Mesenteric fat pad (tissue), 1 donor: ENCODE results near the gene MAP4K4. TPM values are rescaled to one million over a fixed set of nuclear protein-coding genes. Genes with fewer than 3 reads are reported as not detected.

Experiments
- DNase-seq: peaks from one replicate; pipeline ENCODE4 v3.0.0-alpha.2; 2020; ENCODE audit warnings: low spot score
- total RNA-seq: library from RNA; stranded (reverse); fragmentation: NEBNext Ultra II Directional; extraction: Animal tissue kit (Norgen Biotek cat#: 25700); gene quantifications from one replicate; pipeline ENCODE4 v1.2.1, GENCODE V29; 2021
- donor health status: DM: yes; HTN: yes; CAD: no.

The MAP4K4 gene
- total RNA-seq, 1 donor from 2014 or later, result 117 TPM

GRCh38 chr2:101864426-101864825 is 166.9 kb downstream of the MAP4K4 start:
- no peak for DNase-seq

GRCh38 chr2:101868525-101868924 is 171.0 kb downstream of the MAP4K4 start:
- no peak for DNase-seq

DNA sequence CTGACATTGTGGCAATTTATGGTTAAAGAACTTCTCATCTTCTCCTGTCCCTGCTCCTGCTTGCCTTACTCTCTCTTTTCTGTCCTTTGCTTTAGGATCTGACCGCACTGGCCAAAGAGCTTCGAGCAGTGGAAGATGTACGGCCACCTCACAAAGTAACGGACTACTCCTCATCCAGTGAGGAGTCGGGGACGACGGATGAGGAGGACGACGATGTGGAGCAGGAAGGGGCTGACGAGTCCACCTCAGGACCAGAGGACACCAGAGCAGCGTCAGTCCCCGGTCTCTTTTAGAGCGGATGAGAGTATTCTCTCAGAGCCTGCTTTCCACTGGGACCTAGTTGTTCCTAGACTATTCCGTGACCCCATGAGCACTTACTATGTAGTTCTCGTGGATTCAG is 172.0 kb downstream of the MAP4K4 start:
- DNase-seq, result no peak

DNA sequence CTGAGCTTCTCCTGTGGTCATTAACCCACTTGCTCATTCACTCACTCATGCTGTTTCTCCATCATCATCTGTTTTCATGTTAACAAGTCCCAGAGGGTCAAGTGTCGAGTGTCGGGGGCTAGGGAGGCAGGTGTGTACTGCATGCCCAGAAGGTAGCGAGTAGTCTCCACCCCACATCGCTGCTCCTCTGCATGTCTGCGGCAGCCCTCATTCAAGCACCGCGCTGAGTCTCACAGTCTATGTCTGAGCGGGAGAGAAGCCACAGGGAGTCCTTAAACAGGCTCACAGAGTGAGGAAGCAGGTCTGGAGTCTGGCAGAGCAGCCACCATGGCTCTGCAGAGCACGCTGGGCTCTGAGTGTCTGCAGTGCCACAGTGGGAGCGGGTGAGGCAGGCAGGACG is 172.9 kb downstream of the MAP4K4 start:
- no peak for DNase-seq

GRCh38 chr2:101871480-101871879 is 174.0 kb downstream of the MAP4K4 start:
- DNase-seq, result no peak

DNA sequence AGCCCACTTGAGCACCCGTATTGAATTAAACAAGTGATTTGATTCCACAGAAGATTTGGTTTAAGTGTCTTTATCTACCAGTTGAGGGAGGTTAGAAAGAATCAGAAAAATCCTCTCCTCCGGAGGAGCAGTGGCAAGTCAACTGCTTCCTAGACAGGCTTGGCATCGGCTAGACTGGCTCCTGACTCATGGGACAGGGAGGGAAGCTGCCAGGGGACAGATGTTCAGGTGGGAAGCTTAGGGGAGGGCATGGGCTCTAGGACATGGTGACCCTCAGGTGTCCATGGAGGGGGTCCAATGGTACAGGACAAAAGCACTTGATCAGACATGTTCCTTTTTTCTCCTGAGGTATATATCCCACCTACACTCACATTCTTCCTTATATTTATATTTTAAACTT is 175.0 kb downstream of the MAP4K4 start:
- DNase-seq, result no peak

DNA sequence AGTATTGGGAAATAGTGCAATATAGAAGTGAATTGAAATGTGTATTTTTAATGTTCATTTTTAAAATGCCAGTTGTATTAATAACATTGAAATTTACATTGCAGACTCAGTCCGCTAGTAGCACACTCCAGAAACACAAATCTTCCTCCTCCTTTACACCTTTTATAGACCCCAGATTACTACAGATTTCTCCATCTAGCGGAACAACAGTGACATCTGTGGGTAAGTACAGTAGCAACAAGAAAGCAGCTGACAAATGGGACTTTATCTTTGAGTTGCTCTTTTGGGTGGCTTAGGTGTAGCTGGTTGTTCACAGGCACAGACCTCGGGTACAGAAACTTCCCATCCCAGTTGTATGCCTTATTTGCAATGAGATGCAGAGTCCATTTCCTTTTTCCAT is 176.0 kb downstream of the MAP4K4 start:
- no peak for DNase-seq

- DNase-seq, result no peak
Measured at GRCh38 chr2:101874069-101874468, 176.6 kb downstream of the MAP4K4 start.

GRCh38 chr2:101879466-101879865 is 182.0 kb downstream of the MAP4K4 start:
- no peak for DNase-seq

- DNase-seq, result no peak
Measured at GRCh38 chr2:101881131-101881530, 183.6 kb downstream of the MAP4K4 start.

GRCh38 chr2:101882769-101883307 is 185.3 kb downstream of the MAP4K4 start:
- DNase-seq, result no peak

DNA sequence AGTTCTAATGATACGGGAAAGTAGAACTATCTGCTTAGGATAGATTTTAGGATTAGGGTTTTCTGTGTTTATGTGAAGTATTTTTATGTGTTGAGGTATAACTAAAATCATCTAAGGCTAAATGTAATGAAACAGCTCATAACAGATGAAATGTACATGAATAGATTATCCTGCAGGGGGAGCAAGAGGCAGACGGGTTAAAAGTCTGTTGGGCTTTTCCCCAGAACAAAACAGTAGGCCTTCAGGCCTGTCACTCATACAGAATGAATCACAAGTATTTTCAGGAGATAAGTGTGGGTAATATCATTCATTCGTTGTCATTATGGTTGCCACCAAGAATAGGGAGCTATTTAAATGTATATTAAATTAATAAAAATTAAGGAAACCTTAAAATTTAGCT is 186.4 kb downstream of the MAP4K4 start:
- no peak for DNase-seq

DNA sequence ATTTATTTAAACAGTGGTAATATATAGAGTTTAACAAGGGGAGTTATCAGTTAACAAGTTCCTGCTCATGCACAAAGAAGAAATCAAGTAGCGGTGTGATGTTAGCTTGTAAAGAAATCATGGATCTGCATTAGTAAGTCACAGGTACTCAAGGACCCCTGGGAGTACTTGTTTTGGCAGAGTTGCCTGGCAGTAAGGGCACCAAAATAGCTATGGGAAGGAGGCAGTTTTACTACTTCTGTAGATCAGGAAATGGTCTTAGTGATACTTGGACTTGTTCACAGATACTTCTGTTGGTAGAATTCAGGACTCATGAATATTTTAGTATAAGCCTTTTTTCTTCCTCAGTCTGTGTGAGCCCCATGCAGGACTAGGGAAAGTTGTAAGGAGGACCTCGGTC is 186.9 kb downstream of the MAP4K4 start:
- DNase-seq, result no peak

DNA sequence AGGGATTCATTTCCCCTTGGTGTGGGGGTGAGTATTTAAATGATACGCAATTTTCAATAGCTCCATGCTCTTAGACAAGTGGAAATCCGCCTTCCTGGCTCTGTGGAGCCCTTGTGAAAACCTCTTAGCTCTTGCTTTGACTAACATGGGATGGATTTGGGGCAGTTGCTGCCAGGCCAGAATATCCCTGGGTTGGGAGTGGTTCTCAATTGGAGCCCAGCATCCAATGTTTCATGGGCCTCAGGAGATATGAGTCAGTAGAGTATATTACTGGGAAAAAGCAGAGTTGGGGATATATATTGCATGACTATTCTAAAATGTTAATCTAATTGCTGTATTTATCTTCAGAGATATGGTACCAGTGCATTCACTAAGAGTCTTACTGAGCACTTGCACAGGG is 189.8 kb downstream of the MAP4K4 start:
- DNase-seq, result no peak

DNA sequence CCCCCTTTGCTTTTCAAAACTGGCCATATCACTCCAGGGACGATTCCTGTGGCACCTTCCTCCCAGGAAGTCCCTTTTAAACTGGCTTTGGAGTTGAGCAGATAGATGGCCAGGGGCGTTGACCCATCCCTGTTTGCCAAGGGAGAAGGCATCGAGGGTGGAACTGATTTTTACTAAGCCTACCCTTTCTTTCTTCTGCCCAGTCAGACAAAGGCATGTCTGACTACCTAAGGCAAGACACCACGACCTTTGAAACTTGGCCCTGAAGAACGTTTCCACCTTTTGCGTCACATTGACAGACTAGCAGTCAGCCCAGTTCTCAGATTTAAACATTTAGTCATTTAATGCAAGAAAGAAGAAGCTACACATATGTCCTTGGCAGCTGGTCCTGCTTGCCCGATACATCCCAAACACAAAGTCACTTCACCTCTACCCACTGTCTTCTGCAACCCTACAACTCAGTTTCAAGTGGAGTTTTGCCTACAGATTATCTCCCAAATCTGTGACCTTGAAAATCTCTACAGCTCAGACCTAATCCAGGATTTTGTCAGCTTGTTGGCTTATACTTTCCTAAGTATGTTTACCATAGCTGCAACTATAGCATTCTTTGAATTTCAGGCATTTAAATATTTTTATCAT is 192.1 kb downstream of the MAP4K4 start:
- DNase-seq, result no peak

- no peak for DNase-seq
Measured at GRCh38 chr2:101892377-101892776, 194.9 kb downstream of the MAP4K4 start.

GRCh38 chr2:101893681-101894381 is 196.3 kb downstream of the MAP4K4 start:
- no peak for DNase-seq

DNA sequence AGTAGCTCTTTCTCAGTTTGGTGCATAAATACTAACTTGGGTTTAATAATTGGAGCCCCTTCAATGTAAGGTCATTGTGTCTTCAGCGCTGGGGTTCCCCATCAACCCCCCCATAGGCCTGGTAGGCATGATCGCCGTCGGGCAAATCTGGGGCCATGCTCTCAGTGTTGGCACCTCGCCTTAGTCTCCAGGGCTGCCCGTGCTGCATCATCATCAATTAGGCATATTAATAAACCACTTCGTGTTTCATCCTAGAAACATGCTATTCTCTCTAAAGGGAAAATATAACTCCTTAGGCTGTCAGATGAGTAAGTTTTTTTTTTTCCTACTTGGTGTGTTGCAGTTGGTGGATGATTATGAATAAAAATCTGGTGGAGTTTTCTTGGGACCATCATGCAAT is 197.5 kb downstream of the MAP4K4 start:
- DNase-seq, result no peak

GRCh38 chr2:101895819-101896322 is 198.4 kb downstream of the MAP4K4 start:
- DNase-seq, result no peak

DNA sequence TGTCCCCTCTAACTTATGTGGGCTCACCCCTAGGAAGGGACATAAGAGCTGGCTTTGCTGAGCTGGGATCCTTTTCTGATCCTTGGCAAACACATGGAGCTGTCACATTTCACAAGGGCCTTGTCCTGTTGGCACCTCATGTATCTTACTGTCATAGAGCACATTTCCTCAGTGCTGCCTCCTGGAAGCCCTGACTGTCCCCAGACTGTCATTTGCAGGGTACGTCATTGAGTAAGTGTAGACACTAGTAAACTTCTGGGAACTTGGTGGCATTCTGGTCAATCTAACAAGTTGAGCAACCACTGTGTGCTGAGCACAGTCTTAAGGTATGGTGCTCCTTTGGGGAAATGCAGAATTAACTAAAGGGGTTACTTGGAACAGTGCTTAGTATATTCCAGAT is 199.8 kb downstream of the MAP4K4 start:
- no peak for DNase-seq

DNA sequence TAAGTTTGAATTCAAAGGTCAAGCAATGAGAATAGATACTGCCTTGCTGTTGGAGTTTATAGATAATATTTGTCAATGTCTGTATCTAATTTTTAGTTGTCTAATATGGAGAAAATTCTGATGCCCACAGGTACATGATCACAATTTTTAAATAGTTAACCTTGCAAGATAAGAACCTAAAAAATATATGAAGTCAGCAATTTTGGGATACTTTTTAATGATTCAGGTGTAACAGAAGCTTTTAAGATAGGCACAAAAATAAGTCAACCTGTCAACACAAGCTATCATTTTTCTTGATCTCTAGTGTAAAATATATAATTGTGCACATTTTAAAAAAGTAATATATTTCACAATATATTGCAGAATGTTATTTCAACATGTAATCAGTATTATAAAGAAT is 201.8 kb downstream of the MAP4K4 start:
- no peak for DNase-seq

GRCh38 chr2:101899871-101900270 is 202.4 kb downstream of the MAP4K4 start:
- no peak for DNase-seq

DNA sequence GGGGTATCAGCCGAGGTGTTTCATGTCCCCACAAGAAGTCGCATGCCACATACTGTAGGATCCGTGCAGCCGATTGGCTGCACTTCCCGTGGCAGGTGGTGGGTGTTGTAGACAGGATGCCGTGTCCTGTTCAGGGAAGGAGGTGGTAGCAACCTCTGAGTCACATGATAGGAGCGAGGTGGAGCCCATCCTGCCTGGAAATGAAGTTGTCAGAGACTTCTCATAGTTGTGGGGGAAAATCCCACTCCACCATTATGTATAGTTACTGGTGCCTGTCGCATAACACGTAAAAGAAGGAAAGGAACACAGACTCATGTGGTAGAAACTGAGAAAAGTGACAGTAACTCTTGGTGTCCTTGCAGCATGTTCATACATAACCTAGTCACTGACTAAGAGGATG is 202.9 kb downstream of the MAP4K4 start:
- DNase-seq, result no peak
